SK-MEL-5 (cell line): ENCODE results near the gene KLK1. TPM values are rescaled to one million over a fixed set of nuclear protein-coding genes. Genes with fewer than 3 reads are reported as not detected.
"Not testable (repeated sequence)": the region's sequence is repeated elsewhere in the genome, so short reads cannot be mapped to it uniquely, and the experiment has no call there.

Source experiments
- DNase-seq: peaks from one replicate; pipeline ENCODE4 v3.0.0-alpha.2; 2016; ENCODE audit warnings: low read depth, low spot score
- in situ Hi-C: cut with HindIII; loops from 2 replicates; pipeline ENCODE4 v1.10.0; 2016; ENCODE audit warnings: low sequenced_read_pairs, high pct_unique_total_duplicates, low pct_unique_long_range_greater_than_20kb
- small RNA-seq, 2 experiments: library from RNA; depleted of rRNA; stranded (forward); fragments of <200 nt; gene quantifications; one replicate each; pipeline ENCODE3, GENCODE V24; 2014
- total RNA-seq: library from RNA; depleted of rRNA; stranded (reverse); fragments of >200 nt; shearing (Covaris generic); gene quantifications from 2 replicates; pipeline ENCODE4 v1.2.3, GENCODE V29; 2014; rRNA removed

Gene KLK1
- total RNA-seq, 1 experiment from 2014 or later: not detected

DNA sequence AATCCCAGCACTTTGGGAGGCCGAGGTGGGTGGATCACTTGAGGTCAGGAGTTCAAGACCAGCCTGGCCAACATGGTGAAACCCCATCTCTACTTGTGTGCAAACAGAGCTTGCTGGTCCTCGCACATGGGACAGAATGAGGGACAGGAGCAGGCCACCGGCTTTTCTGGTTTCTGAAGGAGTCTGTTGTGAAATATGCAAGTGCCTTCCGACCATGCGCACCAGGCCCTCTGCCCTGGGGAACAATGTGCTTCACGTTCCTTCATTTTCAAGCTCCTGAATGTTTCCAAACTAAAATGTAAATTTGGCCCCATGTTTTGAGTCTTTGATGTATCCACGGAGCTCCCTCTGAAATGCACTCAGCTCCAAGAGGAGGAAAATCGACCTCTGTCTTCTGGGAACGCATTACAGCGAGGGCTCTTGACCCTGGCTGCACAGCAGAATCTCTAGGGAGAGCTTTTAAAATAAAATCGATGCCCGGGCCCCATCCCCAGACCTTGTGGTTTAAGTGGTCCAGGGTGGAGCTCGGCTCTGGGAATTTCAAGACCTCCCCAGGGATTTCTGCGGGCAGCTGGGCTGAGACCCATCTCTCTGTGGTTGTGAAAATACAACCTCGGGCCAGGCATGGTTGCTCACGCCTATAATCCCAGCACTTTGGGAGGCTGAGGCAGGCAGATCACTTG, 42.7 kb downstream of the KLK1 start:
- in situ Hi-C loops: no loop called here
- no peak for DNase-seq

- no peak for DNase-seq
- in situ Hi-C loops: no loop called here
Measured at GRCh38 chr19:50779504-50780457, 43.8 kb downstream of the KLK1 start.

DNA sequence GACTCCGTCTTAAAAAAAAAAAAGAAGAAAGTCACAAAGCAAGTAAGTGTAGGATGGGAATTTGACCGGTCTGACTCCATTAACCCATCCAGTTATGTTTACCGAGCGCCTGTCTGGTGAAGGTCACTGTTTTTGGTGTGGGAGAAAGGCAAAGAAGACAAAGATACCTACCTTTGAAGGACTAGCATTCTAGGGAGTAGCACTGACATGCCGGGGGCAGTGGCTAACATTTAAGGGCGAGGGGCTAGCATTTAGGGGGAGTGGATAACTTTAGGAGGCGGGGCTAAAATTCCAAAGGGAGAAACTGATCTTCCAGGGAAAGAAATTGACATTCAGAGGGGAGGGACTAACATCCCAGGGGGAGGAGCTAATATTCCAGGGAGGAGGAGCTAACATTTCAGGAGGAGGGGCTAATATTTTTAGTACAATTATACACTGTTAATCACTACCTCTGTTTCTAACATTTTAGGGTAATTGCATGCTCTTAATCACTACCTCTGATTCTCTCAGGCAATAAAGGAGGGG, 44.6 kb downstream of the KLK1 start:
- in situ Hi-C loops: no loop called here

GRCh38 chr19:50777830-50778303, 45.7 kb downstream of the KLK1 start:
- no peak for DNase-seq

More for the DNA sequence above, 44.6 kb downstream of the KLK1 start:
- DNase-seq: no peak

DNA sequence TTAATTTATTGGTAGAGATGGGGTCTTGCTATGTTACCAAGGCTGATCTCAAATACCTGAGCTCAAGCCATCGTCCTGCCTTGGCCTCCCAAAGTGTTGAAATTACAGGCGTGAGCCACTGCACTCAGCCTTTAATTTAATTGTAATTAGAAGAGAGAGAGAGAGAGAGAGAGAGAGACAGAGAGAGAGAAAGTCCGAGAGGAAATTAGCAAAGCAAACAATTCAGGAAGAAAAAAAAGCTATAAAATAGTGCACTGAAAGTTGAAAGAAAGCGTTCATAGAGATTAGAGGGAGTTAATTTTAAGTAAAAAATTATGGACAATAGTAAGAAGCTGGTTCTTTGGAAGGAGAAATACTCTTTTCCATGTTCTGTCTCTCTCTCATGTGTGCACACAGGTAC, 46.3 kb downstream of the KLK1 start:
- DNase-seq: no peak
- in situ Hi-C loops: no loop called here

More at GRCh38 chr19:50777830-50778303, 45.7 kb downstream of the KLK1 start:
- in situ Hi-C loops: no loop called here

DNA sequence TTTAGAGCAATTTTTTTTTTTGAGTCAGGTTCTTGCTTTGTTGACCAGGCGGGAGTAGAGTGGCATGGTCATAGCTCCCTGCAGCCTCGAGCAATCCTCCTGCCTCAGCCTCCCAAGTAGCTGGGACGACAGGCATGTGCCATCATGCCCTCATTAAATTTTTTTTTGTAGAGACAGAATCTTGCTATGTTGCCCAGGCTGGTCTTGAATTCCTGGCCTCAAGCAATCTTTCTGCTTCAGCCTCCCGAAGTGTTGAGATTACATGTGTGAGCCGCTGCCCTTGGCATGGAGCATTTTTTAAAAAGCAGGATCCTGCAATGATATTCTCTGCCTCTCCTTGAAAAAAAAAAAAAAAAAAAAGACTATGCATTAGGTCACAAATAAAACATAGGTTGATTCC, 47.5 kb downstream of the KLK1 start:
- in situ Hi-C loops: no loop called here
- DNase-seq: no peak

GRCh38 chr19:50773454-50773853, 50.1 kb downstream of the KLK1 start:
- in situ Hi-C loops, DNase-seq: not testable (repeated sequence)

- in situ Hi-C loops: not testable (repeated sequence)
Measured at GRCh38 chr19:50772912-50773311, 50.7 kb downstream of the KLK1 start.

DNA sequence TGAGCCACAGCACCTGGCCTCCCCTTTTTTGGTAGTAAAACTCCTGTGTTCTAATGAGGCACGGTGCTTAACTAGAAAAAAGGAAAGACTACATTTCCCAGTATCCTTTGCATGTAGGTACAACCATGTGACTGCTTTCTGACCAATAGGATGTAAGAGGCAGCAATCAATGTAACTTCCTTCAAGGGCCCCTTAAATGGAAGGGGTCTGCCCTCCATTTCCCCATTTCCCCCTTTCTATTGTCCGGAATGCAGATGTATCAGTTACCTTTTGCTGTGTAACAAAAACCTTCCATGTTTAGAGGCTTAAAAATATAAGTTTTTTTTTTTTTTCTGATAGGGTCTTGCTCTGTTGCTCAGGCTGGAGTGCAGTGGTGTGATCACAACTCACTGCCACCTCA, 51.1 kb downstream of the KLK1 start:
- DNase-seq: peak; percentile 49
- in situ Hi-C loops: no loop called here

More at GRCh38 chr19:50772912-50773311, 50.7 kb downstream of the KLK1 start:
- DNase-seq: not testable (repeated sequence)

DNA sequence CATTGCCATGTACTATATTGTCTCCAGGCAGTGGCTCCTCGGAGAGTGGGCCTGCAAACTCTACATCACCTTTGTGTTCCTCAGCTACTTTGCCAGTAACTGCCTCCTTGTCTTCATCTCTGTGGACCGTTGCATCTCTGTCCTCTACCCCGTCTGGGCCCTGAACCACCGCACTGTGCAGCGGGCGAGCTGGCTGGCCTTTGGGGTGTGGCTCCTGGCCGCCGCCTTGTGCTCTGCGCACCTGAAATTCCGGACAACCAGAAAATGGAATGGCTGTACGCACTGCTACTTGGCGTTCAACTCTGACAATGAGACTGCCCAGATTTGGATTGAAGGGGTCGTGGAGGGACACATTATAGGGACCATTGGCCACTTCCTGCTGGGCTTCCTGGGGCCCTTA, 52.7 kb downstream of the KLK1 start:
- no peak for DNase-seq
- in situ Hi-C loops: no loop called here

GRCh38 chr19:50770164-50770563, 53.4 kb downstream of the KLK1 start, which contains the start of gene GPR32:
Gene GPR32, plus strand, starts transcription at chr19:50770464. Its CDS starts 137 bp downstream, at chr19:50770601.
- in situ Hi-C loops, DNase-seq: not testable (repeated sequence)

Small RNA genes within 50 kb of the gene (small RNA-seq; reads per million reads assigned to genes)
- gene SNORD88A (61.9 to 659 reads per million in 2 experiments), gene SNORD88B (0 reads per million in 2 experiments), gene SNORD88C (0 reads per million in 2 experiments)

Other genes with a start within 250 kb of the KLK1 start
- 0.55 and 1.6 TPM in 2 replicates for gene SYT3, start 183.9 kb downstream of the KLK1 start, total RNA-seq
- 2.7 and 4.3 TPM in 2 replicates for gene C19orf81, start 174.3 kb downstream of the KLK1 start, total RNA-seq
- 0.27 and 0.48 TPM in 2 replicates for gene SHANK1, start 104.0 kb downstream of the KLK1 start, total RNA-seq
- 1.0 and 1.2 TPM in 2 replicates for gene CLEC11A, start 100.4 kb downstream of the KLK1 start, total RNA-seq
- gene GPR32, start 53.3 kb downstream of the KLK1 start, total RNA-seq: not detected in 2 replicates
- gene ACP4, start 33.4 kb downstream of the KLK1 start, total RNA-seq: not detected in 2 replicates
- gene KLK15, start 9.8 kb upstream of the KLK1 start, total RNA-seq: not detected in 2 replicates
- gene KLK3, start 31.1 kb upstream of the KLK1 start, total RNA-seq: not detected in 2 replicates
- gene KLK2, start 49.7 kb upstream of the KLK1 start, total RNA-seq: 0.96 and 2.0 TPM in 2 replicates
- gene KLK4, start 87.6 kb upstream of the KLK1 start, total RNA-seq: 1.0 TPM in 1 of 2 replicates, not detected in the other
- gene KLK5, start 129.3 kb upstream of the KLK1 start, total RNA-seq: not detected in 2 replicates
- not detected in 2 replicates for gene KLK6, start 145.8 kb upstream of the KLK1 start, total RNA-seq
- not detected in 2 replicates for gene KLK7, start 160.1 kb upstream of the KLK1 start, total RNA-seq
- gene KLK8, start 177.8 kb upstream of the KLK1 start, total RNA-seq: 0.96 TPM in 1 of 2 replicates, not detected in the other
- gene KLK10, start 195.9 kb upstream of the KLK1 start, total RNA-seq: not detected in 2 replicates
- gene KLK11, start 202.8 kb upstream of the KLK1 start, total RNA-seq: not detected in 2 replicates
- not detected in 2 replicates for gene KLK12, start 211.2 kb upstream of the KLK1 start, total RNA-seq
- not detected in 2 replicates for gene KLK13, start 241.3 kb upstream of the KLK1 start, total RNA-seq